GM21526 (cell line): ENCODE measurements around the gene CYTH2.
"Not testable (repeated sequence)": the region's sequence is repeated elsewhere in the genome, so short reads cannot be mapped to it uniquely, and the experiment has no call there.

ENCODE experiments used
- ATAC-seq: cut with Tn5 transposase; IDR thresholded peaks from one replicate; pipeline ENCODE4 v1.9.1; 2021; ENCODE audit warnings: moderate library complexity; ENCODE audit not compliant: unreplicated experiment, low FRiP score

The CYTH2 gene

DNA sequence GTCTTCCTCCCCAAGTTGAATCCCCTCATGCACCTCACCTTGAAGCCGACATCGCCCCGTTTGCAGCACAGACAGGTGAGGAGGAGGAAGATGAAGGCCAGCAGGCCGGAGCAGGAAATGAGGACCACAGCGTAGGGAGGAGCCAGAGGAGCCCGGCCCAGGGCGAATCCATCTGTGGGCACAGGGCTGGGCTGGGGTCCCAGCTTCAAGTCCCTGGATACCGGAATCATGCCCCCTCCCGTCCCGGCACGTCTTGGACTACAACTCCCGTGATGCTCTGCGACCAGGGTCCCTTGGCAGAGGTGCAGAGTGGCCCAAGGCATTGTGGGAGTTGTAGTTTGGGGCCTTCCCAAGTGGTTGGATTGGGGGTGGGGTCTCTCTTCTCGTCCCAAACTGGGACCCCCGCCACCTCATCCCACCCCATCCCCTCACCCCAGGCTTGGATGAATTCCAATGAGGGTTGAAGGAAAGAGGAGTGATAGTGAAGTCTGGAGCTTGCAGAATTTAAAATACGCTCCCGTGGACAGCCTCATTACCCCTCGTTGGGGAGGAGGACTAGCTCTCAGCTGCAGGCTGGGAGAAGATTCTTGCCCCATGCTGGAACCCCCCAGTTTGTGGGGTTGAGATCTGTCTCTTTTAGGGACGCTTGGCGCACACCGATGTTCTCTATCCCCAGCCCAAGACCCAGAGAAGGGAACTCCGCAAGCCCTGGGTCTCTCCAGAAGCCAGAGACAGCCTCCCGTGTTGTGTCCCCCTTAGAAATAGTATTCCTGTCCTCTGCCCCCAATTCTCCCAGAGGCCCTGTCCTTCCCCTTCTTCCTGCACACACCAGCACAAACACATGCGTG, 41.5 kb downstream of the CYTH2 start:
- ATAC-seq: no peak

DNA sequence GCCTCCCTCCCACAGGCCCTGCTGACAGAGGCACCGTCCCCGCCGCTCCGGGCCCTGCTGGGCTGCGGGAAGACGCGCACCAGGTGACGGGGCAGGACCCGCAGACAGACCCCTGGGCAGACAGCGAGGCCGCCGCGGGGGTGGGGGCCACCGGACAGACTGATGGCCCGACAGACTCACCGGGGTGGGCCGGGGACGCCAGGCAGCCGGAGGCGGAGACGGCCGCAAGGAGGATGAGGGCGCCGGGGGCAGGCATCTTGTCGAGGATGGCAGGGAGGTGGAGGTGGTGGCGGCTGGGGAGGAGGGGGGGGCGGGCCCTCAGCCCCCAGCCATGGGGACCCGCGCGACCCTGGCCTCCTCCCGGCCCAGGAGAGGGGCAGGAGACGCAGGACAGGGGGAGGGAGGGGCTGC, 42.2 kb downstream of the CYTH2 start:
- no peak for ATAC-seq

- no peak for ATAC-seq
Measured at GRCh38 chr19:48511800-48512503, 42.8 kb downstream of the CYTH2 start, which contains the start of gene LMTK3. LMTK3 (minus strand) TSS chr19:48511835; CDS start chr19:48511576, 259 bp downstream.

DNA sequence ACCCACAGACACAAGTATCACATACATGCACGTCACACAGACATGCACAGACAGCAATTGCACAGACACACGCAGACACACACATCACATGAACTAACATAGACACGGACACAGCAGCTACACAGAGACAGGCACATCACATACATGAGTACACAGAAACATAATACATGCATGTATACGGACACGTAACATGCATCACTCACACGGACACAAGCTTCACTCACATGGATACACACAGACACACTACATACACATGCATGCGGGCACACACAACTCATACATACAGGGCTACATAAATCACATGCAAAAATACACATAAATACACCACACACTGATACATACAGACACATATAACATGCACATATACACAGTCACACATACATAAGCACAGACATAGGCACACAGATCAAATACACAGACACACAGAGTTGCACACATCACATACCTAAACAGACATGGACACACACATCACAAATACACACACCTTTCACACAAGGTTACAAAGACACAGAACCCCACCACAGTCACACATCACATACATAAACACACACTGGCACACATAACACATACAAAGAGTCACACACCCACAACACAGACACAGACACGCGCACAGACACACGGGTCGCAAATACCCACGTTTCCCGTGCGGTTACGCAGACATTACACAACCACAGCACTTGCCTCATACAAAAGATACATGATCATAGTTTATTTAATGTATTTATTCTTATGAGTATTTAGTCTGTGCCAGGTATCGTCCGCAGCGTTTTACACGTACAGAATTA, 43.5 kb downstream of the CYTH2 start:
- ATAC-seq: no peak

DNA sequence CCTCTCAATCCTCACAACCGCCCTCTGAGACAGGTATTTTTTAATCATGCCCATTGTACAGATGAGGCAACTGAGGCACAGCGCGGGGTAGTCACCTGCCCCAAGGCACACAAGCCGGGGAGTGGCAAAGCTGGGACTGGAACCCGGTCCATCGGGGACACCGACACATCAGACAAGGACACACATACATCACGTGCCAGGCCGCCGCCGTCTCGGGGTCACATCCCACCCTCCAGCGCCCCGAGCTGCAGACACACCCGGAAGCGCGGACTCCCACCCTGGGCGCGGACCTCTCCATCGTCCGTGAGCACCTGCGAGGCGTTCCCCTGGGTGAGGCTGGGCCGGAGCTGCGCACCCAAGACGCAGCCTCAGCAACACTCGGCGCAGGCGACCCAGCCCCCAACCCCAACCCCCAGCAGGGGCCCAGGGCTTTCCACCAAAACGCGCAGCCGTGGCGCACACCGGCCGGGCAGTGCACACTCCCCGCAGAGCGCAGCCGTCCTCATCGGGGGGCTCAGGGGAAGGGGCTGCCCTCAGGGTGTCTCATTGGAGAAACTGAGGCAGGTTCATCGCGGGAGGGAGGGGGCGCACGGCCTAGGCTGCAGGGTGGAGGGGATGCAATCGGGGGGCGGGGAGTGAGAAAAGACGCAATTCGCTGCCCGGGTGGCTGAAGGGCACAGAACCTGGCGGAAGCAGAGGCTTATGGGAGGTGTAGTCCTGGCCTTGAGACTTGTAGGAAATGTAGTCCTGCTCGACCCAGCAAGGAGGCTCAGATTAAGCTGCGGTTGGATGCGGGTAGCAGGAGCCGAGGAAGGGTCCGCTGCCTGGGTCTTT, 44.3 kb downstream of the CYTH2 start:
- peak; percentile 43 for ATAC-seq

GRCh38 chr19:48514123-48514458, 44.9 kb downstream of the CYTH2 start:
- no peak for ATAC-seq

- ATAC-seq: no peak
Measured at GRCh38 chr19:48516536-48516935, 47.4 kb downstream of the CYTH2 start.

GRCh38 chr19:48518207-48518606, 49.0 kb downstream of the CYTH2 start:
- ATAC-seq: no peak

DNA sequence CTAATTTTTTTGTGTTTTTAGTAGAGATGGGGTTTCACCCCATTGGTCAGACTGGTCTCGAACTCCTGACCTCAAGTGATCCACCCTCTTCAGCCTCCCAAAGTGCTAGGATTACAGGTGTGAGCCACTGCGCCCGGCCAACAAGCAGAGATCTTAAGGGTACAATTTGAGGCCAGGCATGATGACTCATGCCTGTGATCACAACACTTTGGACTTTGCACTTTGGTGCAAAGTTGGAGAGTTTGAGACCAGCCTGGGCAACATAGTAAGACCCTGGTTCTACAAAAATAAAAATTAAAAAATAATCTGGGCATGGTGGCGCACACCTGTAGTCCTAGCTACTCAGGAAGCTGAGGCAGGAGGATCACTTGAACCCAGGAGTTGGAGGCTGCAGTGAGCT, 50.3 kb downstream of the CYTH2 start:
- ATAC-seq: not testable (repeated sequence)

DNA sequence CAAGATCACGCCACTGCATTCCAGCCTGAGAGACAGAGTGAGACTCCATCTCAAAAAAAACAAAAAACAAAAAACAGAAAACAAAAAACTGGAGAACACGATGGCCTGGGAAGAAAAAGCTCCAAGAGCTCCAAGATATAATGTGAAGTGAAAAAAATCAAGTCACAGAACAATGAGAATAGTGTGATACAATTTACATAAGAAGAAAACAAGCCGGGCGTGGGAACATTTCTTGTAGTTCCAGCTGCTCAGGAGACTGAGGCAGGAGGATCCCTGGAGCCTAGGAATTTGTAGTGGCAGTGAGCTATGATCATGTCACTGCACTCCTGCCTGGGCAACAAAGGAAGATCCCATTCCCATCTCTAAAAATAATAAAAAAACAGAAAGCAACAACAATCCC, 51.0 kb downstream of the CYTH2 start:
- no peak for ATAC-seq

DNA sequence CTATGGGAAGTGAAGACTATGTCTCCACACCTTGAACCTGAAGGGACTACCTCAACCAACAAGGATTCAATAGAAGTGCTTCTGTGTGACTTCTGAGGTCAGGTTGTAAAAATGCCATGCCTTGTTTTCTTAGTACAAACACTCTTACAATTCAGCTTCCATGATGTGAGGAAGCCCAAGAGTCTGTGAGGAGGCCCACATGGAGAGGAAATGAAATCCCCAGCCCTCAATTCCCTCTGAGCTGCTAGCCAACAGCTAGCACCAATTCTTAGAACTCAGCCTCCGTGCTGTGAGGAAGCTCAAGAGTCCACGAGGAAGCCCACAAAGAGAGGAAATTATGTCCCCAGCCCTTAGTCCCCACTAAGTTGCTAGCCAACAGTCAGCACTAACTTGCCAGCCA, 55.1 kb downstream of the CYTH2 start:
- ATAC-seq: no peak

GRCh38 chr19:48524732-48525131, 55.6 kb downstream of the CYTH2 start:
- ATAC-seq: no peak

GRCh38 chr19:48529156-48529555, 60.0 kb downstream of the CYTH2 start:
- no peak for ATAC-seq

GRCh38 chr19:48530066-48530720, 61.0 kb downstream of the CYTH2 start:
- no peak for ATAC-seq

- ATAC-seq: no peak
Measured at GRCh38 chr19:48530770-48531169, 61.6 kb downstream of the CYTH2 start.
